Stimulated activated effector memory CD8-positive, alpha-beta T cell treated with anti-CD3 and anti-CD28 coated beads, Interleukin-12 subunit alpha, Interleukin-12 subunit beta, amount 100 ng/mL, for 72 hours (primary cell): ENCODE results near the gene DNAL4.

ENCODE experiments used
- ATAC-seq: fragments of 150-1000 bp; cut with Tn5 transposase; 2 replicates; pipeline ENCODE4 v1.10.0; 2021
- DNase-seq, 2 donors: peaks; one replicate each; pipeline ENCODE4 v3.0.0; 2021 to 2022; ENCODE audit warnings: low spot score in 2 of 2
- H3K27ac Mint-ChIP-seq: one replicate; pipeline ENCODE4 v1.8.0; 2022; ENCODE audit warnings: mild to moderate bottlenecking, mixed read lengths
- H3K36me3 Mint-ChIP-seq: one replicate; pipeline ENCODE4 v1.8.0; 2022; ENCODE audit warnings: mild to moderate bottlenecking, mixed read lengths
- H3K4me1 Mint-ChIP-seq: one replicate; pipeline ENCODE4 v1.8.0; 2022; ENCODE audit warnings: mixed read lengths
- H3K4me3 Mint-ChIP-seq: one replicate; pipeline ENCODE4 v1.8.0; 2022; ENCODE audit warnings: mild to moderate bottlenecking, mixed read lengths
- H3K9me3 Mint-ChIP-seq: one replicate; pipeline ENCODE4 v1.8.0; 2022; ENCODE audit warnings: mixed read lengths

DNAL4 gene, protein sequence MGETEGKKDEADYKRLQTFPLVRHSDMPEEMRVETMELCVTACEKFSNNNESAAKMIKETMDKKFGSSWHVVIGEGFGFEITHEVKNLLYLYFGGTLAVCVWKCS

DNA sequence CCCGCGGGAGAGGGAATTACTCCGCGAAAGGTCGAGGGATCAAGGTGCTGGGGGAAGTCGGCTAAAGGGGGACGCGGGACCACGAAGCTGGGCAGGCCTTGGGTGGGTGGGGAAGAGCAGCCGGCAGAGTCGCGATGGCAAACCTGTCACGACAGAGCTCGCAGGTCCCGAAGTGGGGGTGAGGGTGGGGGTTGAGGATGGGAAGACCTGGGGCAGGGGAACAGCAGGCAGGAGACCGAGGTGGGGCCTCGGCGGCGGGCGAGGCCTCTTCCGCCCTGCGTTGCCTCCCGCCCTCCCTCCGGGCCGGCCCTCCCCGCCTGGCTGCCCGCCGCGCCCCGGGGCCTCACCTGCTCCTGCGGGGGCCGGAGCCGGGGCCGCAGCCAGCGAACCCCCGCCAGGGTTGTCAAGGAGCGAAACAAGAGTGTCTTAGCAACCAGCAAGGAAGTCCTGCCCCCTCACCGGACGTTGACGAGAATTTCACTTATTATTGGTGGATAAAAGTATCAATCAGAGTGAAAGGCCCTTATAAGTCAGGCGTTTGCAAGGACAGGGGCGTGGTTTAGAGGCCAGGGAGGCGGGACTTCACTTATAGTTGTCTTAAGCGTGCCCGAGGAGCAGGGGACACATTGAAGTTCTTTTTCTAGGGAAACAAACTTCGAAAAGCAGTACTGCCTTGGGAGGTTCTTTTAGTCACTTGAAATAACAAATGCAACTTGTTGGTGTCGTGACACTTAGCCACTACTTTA lies at the start of gene DNAL4:
DNAL4 (minus strand) TSS at position 423 of the 746 bp plus-strand sequence. CDS start 11,412 bp downstream, outside the sequence.
- Mint-ChIP-seq H3K9me3 (no peaks in the 10 kb centered on the region), H3K4me3 (peak within 1 kb of the TSS; percentile 81), H3K4me1 (peaks cover 24% of the 10 kb centered on the region), H3K27ac (peak within 1 kb of the TSS; percentile 93), H3K36me3 (no peaks in the 10 kb centered on the region)
- peak; percentile 94 for ATAC-seq
- DNase-seq = peak; percentile 78 to 93

DNA sequence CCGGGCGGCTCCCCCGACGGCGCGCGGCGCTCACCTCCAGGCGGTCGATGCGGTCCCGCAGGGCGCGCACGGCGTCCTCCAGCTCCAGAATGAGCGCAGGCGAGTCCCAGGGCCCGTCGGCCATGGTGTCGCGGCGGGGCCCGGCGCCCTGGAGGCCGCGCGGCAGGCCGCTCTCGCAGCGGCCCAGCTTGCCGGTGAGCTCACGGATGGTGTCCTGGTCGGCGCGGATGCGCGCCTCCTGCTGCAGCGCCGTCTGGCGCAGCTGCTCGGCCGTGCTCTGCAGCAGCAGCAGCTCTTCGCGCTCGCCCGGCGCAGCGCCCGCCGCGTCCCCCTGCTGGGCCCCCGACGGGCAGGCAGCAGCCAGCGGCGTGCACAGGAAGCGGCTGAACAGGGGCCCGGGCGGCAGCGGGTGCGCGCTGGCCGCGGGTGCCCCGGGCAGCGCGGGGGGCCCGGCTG lies 49.3 kb upstream of the DNAL4 start:
- peak; percentile 44 to 73 for DNase-seq
- peak overlapping the region; percentile 77 for H3K4me3 Mint-ChIP-seq
- peaks cover 5% of the 10 kb centered on the region for H3K36me3 Mint-ChIP-seq
- peak; percentile 89 for ATAC-seq
- H3K9me3 Mint-ChIP-seq = no peaks in the 10 kb centered on the region
- peak overlapping the region; percentile 50 for H3K27ac Mint-ChIP-seq
- peaks cover 31% of the 10 kb centered on the region for H3K4me1 Mint-ChIP-seq

DNA sequence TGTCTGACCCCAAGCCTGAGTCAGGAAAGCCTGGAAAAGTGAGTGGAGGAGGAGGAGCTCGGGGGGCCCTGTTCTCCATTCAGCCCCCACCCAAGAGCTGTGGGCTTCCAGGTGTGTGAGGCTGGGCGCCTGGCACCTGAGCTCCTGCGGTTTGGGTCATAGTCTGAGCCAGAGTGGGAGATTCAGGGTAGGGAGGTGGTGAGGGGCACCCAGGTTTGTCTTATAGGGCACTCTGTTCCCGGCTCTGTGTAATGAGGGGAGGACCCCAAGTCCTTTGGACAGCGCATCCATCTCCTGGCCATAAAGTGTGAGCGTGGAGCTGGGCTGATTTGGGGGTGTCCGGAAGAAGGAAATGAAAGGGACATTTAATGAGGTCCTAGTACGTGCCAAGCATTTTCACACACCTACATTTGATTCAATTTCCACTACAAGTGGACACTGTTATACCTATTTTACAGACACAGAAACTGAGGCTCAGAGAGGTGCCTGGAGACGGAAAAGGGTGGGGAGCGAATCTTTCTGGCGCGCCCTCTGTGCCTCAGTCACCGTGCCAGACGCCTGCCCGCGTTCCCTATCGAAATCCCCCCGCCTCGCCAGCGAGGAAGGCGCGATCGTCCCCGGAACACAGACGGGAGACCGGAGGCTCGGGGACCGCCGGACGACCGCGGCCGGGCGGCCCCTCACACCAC lies 48.7 kb upstream of the DNAL4 start:
- peaks cover 31% of the 10 kb centered on the region for H3K4me1 Mint-ChIP-seq
- no peaks in the 10 kb centered on the region for H3K9me3 Mint-ChIP-seq
- H3K36me3 Mint-ChIP-seq = peaks cover 5% of the 10 kb centered on the region
- H3K4me3 Mint-ChIP-seq = peak overlapping the region; percentile 77
- peak overlapping the region; percentile 50 for H3K27ac Mint-ChIP-seq
- no peak for ATAC-seq
- no peak for DNase-seq

DNA sequence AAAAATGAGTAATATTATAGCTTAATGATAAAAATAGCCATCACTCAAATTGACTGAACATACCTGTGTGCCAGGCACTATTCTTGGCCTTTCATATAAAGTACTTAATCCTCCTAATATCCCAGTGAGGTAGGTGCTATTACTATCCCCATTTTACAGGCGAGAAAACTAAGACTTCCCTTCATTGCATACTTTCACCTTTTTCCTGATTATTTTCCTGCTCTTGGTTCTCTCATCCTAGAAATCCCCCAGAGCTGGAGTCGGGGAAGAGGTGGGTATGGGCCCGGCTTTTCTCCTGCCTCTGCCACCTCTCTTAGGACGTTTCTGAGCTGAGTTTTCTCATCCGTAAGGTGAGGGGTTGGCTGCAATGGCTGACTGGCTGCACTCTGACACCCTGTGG lies 47.7 kb upstream of the DNAL4 start:
- Mint-ChIP-seq H3K27ac (no peak overlapping the region), H3K4me1 (peaks cover 31% of the 10 kb centered on the region), H3K9me3 (no peaks in the 10 kb centered on the region), H3K36me3 (peaks cover 5% of the 10 kb centered on the region), H3K4me3 (no peak overlapping the region)
- no peak for ATAC-seq
- no peak for DNase-seq

DNA sequence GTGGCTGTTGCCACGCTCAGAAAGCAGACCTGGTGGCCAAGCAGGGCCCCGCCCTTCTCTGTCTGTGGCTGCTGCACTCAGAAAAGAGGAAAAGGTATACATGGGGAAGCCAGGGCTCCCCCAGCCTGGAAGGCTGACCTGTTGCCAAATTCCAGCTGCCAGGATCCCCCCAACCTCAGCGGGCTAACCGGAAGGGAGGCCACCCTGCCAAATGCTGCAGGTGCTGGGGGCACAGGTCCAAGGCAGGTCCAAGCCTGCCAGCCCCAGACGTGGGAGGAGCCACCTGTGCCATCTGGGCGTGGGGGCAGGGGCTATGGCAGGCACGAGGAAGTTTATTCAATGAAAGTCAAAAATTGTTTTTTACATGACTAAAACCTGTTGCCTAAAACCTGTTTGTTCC lies 47.3 kb upstream of the DNAL4 start:
- Mint-ChIP-seq H3K4me3 (no peak overlapping the region), H3K4me1 (peaks cover 31% of the 10 kb centered on the region), H3K27ac (no peak overlapping the region), H3K9me3 (no peaks in the 10 kb centered on the region), H3K36me3 (peaks cover 5% of the 10 kb centered on the region)
- ATAC-seq = no peak
- DNase-seq = no peak

DNA sequence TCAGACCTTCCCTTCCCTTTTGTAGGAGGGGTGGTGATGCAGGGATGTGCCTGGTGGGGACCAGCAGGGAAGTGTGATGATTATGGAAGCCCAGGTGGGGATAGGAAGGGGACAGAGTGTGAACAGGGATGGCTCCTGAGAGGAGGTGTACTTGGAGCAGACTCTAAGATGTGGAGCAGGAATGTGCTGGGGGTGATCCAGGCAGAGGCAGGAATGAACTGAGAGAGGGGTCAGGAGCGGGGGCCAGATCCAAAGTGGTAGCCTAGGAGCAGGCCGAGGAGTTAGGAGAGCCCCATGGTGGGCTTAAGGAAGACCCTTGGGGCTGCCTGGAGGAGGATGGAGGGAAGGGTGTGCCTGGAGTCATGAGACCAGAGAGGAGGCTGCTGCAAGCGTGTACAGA lies 46.2 kb upstream of the DNAL4 start:
- peaks cover 31% of the 10 kb centered on the region for H3K4me1 Mint-ChIP-seq
- H3K36me3 Mint-ChIP-seq = peaks cover 5% of the 10 kb centered on the region
- no peak for ATAC-seq
- H3K4me3 Mint-ChIP-seq = no peak overlapping the region
- H3K27ac Mint-ChIP-seq = peak overlapping the region; percentile 39
- no peak for DNase-seq
- H3K9me3 Mint-ChIP-seq = no peaks in the 10 kb centered on the region

DNA sequence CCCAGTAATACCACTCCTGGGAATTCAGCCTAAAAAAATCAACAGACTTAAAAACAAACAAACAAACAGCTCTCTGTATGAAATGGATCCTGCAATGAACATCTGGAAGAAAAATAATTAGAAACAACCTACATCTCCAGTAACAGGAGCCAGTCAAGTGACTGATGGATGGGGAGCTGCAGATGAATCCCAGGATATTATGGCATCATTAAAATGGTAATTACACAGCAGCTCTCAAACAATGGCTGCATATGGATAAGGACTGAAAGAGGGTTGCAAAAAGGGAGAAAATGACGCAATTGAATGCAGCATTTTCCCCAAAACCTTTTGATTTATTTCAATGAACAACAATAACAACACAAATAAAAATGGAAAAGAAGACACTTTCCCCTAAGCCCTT lies 45.7 kb upstream of the DNAL4 start:
- ATAC-seq (no peak), DNase-seq (no peak)
- peak overlapping the region; percentile 39 for H3K27ac Mint-ChIP-seq
- H3K4me1 Mint-ChIP-seq = peaks cover 31% of the 10 kb centered on the region
- H3K9me3 Mint-ChIP-seq = no peaks in the 10 kb centered on the region
- H3K36me3 Mint-ChIP-seq = peaks cover 5% of the 10 kb centered on the region
- no peak overlapping the region for H3K4me3 Mint-ChIP-seq

DNA sequence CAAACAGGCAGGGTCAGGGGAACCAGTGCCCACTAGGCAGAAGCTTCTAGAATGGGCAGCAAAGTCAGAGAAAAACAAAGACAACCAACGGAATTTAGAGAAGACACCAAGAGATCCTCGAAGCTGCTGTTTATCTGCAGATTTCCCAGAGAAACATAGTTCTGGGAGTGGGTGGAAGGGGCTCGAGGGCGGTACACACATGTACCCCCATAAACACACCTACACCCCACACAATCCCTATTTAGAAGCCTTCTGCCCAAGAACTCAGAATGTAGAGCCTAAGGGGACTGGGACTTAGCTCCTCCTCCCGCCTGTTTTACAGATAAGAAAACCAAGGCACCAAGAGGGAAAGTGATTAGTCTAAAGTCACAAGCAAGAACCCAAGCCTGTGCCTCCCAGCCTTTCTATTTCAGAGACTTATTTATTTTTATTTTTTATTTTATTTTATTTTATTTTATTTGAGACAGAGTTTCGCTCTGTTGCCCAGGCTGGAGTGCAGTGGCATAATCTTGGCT lies 43.5 kb upstream of the DNAL4 start:
- no peak overlapping the region for H3K27ac Mint-ChIP-seq
- no peak for DNase-seq
- ATAC-seq = no peak
- no peaks in the 10 kb centered on the region for H3K9me3 Mint-ChIP-seq
- no peak overlapping the region for H3K4me3 Mint-ChIP-seq
- peaks cover 20% of the 10 kb centered on the region for H3K4me1 Mint-ChIP-seq
- peaks cover under 1% of the 10 kb centered on the region for H3K36me3 Mint-ChIP-seq

DNA sequence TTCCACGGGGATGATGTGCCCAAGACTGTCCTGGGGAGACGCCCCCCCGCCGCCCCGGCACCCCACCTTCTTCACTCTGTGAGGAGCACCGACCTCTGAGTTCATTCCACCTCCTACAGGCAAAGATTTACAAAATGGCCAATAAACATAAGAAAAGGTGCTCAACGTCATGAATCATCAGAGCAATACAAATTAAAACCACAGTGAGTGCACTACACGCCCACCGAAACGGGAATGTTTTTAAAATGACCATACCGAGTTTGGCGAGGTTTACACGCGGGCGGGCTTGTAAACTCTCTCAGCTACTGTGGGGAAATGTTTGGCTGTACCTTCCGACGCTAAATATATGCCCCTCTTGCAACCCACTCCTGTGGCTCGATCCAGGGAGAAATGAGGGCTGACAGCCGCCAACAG lies 42.0 kb upstream of the DNAL4 start:
- Mint-ChIP-seq H3K4me1 (peaks cover 13% of the 10 kb centered on the region), H3K4me3 (no peak overlapping the region), H3K36me3 (no peaks in the 10 kb centered on the region), H3K9me3 (no peaks in the 10 kb centered on the region), H3K27ac (no peak overlapping the region)
- no peak for DNase-seq
- ATAC-seq = no peak

DNA sequence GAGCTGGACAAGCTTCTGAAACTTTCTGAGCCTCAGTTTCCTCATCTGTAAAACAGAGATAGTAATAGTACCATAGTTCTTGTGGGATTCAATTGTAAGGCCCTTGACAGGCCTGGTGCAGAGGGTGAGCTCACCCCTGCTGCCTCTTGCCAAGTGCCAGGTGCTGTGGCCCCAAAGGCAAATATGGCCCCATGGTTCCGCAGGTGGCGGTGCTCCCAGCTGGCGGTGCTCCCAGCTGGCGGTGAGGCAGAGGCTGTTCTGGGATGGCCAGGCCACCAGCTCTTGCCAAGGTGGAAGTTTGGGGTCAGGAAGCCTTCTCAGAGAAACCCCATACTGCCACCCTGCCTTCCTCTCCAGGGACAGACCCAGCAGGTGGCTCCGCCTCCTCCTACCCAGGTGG lies 41.0 kb upstream of the DNAL4 start:
- Mint-ChIP-seq H3K4me3 (no peak overlapping the region), H3K36me3 (no peaks in the 10 kb centered on the region), H3K4me1 (peaks cover 4% of the 10 kb centered on the region), H3K27ac (no peak overlapping the region), H3K9me3 (no peaks in the 10 kb centered on the region)
- ATAC-seq (no peak), DNase-seq (no peak)

DNA sequence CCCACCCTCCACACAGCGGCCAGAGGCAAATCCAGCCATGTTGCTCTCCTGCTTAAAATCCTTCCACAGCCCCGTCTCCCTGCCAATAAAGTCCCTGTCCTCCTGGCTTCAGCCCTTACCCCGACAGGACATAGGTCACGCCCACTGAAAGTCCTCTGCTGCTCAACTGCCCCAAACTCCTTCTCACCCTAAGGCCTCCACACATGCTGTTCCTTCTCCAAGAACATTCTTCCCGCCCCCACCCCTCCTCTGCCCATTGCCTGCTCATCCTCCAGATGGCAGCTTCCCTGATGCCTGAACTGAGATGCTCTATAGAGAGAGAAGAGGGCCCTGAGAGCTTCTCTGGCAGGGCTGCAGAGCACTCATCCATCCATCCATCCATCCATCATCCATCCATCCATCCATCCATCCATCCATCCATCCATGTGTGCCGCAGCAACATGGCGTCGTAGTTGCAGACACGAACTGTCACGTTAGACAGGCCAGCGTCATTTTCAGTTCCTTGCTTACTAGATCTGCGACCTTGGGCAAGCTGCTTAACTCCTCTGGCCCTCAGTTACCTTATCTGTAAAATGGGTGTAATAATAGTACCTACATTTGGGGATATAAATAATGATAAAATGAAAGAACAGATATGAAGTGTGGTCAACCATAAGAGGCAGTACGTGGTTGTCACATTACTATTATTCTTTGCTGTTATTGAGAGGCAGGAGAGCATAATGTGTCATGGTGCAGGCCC lies 40.4 kb upstream of the DNAL4 start:
- Mint-ChIP-seq H3K36me3 (no peaks in the 10 kb centered on the region), H3K4me3 (no peak overlapping the region), H3K27ac (no peak overlapping the region), H3K9me3 (no peaks in the 10 kb centered on the region), H3K4me1 (no peaks in the 10 kb centered on the region)
- no peak for DNase-seq
- no peak for ATAC-seq

DNA sequence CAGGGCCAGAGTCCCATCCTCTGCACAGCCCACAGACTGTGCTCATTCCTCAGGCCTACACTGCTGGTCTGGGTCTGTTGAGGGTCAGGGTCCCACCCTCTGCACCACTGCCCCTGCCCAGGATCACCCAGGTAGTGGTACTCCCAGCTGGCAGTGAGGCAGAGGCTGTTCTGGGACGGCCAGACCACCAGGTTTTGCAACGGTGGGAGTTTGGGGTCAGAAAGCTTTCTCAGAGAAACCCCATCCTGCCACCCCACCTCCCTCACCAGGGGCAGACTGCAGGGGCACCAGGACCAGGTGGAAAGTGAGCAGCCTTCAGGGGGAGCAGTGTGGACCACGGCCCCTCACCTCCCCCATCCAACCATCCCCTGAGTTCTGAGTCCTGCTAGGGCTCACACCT lies 39.1 kb upstream of the DNAL4 start:
- H3K4me1 Mint-ChIP-seq = no peaks in the 10 kb centered on the region
- no peaks in the 10 kb centered on the region for H3K9me3 Mint-ChIP-seq
- no peaks in the 10 kb centered on the region for H3K36me3 Mint-ChIP-seq
- H3K27ac Mint-ChIP-seq = no peak overlapping the region
- no peak overlapping the region for H3K4me3 Mint-ChIP-seq
- DNase-seq (no peak), ATAC-seq (no peak)

DNA sequence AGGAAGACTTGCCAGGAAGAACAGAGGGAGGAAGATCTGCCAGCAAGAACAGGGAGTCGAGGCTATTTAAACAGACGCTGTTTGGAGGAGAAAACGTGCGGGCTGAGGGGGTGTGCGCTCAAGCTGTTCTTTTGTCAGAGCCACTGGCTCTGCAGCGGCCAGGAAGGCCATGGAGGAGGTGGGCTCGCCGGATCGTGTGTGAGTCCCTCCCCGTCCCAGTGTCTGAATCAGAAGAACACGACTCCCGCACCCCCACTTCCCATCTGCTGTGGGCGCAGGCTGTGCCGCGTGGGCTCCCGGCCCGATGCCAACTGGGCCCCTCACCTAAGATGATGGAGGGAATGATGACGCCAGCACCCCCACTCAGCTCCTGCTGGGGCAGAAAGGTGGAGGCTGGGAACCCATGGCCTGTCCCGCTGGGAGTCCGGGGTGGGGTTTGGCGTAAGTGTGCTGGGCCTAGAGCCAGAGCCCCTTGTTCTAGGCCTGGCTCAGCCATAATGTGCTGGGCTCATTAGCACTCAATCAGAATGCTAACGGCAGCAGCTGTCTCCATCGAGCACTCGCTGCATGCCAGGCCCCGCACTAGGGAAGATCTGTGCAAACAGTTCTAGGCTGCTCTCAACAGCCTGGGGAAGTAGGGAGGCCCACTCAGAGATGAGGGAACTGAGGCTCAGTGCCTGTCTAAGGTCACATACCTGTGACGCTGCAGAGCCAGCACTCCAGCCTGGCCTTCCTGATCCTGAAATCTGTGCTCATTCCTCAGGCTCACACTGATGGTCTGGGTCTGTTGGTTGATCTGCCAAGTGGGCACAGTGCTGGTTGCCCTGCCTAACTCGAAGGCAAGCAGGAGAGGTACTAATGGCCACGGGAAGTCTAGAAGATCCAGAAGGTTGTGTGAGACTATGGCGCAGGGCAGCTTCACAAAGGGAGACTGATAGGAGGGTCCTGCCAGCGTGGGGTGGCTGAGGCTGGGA lies 38.3 kb upstream of the DNAL4 start:
- no peaks in the 10 kb centered on the region for H3K36me3 Mint-ChIP-seq
- no peaks in the 10 kb centered on the region for H3K9me3 Mint-ChIP-seq
- no peak overlapping the region for H3K4me3 Mint-ChIP-seq
- no peaks in the 10 kb centered on the region for H3K4me1 Mint-ChIP-seq
- no peak for ATAC-seq
- H3K27ac Mint-ChIP-seq = no peak overlapping the region
- DNase-seq = no peak

DNA sequence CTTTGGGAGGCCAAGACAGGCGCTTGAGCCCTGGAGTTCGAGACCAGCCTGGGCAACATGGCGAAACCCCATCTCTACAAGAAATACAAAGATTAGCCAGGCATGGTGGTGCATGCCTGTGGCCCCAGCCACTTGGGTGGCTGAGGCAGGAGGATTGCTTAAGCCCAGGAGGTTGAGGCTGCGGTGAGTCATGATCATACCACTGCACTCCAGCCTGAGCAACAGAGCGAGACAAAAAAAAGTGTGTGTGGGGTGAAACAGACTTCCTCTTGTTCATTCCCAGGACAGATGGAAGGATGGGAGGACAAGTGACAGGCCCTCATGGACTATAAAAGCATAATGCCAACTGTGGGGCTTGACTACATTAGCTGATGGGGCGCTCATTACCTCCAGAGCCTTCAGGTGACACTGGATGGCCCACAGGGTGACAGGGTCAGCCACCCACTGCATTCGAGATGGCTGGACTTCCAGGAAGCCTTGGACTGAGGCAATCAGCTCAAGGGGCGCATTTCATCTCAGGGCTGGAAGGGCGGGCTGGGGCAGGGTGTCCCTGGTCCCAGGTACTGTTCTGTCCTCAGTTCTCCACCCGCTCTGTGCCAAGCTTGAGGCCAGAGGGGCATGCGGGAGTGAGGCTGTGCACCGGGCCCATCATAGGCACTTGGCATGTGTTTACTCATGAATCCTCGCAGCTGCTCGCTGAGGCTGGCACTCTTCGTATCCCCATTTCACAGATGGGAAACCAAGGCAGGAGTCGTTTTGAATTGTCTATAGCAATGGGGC lies 37.4 kb upstream of the DNAL4 start:
- no peak overlapping the region for H3K4me3 Mint-ChIP-seq
- ATAC-seq = no peak
- no peak for DNase-seq
- H3K9me3 Mint-ChIP-seq = no peaks in the 10 kb centered on the region
- no peaks in the 10 kb centered on the region for H3K4me1 Mint-ChIP-seq
- H3K27ac Mint-ChIP-seq = no peak overlapping the region
- H3K36me3 Mint-ChIP-seq = no peaks in the 10 kb centered on the region
